Ishikawa (cell line): Measurements from ENCODE around the gene RAB31.

ENCODE experiments used
- CEBPB ChIP-seq: IDR thresholded peaks from 2 replicates; pipeline ENCODE4 v1.6.1; 2012
- CREB1 ChIP-seq: IDR thresholded peaks from 2 replicates; pipeline ENCODE4 v1.6.1; 2012; ENCODE audit warnings: low read depth
- EGR1 ChIP-seq: IDR thresholded peaks from 2 replicates; pipeline ENCODE4 v1.6.1; 2012
- EP300 ChIP-seq: IDR thresholded peaks from 2 replicates; pipeline ENCODE4 v1.6.1; 2012; ENCODE audit warnings: borderline replicate concordance
- FOXM1 ChIP-seq: IDR thresholded peaks from 2 replicates; pipeline ENCODE4 v1.6.1; 2012; ENCODE audit warnings: low read depth, borderline replicate concordance
- MAX ChIP-seq: IDR thresholded peaks from 2 replicates; pipeline ENCODE4 v1.6.1; 2012
- NFIC ChIP-seq: IDR thresholded peaks from 2 replicates; pipeline ENCODE4 v1.6.1; 2012
- RAD21 ChIP-seq: IDR thresholded peaks from 2 replicates; pipeline ENCODE4 v1.6.1; 2012; ENCODE audit warnings: low read depth
- REST ChIP-seq: IDR thresholded peaks from 2 replicates; pipeline ENCODE4 v1.6.1; 2012; ENCODE audit warnings: low read depth, mild to moderate bottlenecking
- TAF1 ChIP-seq: IDR thresholded peaks from 2 replicates; pipeline ENCODE4 v1.6.1; 2012; ENCODE audit warnings: low read depth, mild to moderate bottlenecking
- TCF12 ChIP-seq: IDR thresholded peaks from 2 replicates; pipeline ENCODE4 v1.6.1; 2012; ENCODE audit warnings: low read depth
- TEAD4 ChIP-seq: IDR thresholded peaks from 2 replicates; pipeline ENCODE4 v1.6.1; 2012
- USF1 ChIP-seq: IDR thresholded peaks from 2 replicates; pipeline ENCODE4 v1.6.1; 2012
- YY1 ChIP-seq: IDR thresholded peaks from 2 replicates; pipeline ENCODE4 v1.6.1; 2012; ENCODE audit warnings: low read depth
- ZBTB7A ChIP-seq: IDR thresholded peaks from 2 replicates; pipeline ENCODE4 v1.6.1; 2012; ENCODE audit warnings: low read depth

Gene RAB31

DNA sequence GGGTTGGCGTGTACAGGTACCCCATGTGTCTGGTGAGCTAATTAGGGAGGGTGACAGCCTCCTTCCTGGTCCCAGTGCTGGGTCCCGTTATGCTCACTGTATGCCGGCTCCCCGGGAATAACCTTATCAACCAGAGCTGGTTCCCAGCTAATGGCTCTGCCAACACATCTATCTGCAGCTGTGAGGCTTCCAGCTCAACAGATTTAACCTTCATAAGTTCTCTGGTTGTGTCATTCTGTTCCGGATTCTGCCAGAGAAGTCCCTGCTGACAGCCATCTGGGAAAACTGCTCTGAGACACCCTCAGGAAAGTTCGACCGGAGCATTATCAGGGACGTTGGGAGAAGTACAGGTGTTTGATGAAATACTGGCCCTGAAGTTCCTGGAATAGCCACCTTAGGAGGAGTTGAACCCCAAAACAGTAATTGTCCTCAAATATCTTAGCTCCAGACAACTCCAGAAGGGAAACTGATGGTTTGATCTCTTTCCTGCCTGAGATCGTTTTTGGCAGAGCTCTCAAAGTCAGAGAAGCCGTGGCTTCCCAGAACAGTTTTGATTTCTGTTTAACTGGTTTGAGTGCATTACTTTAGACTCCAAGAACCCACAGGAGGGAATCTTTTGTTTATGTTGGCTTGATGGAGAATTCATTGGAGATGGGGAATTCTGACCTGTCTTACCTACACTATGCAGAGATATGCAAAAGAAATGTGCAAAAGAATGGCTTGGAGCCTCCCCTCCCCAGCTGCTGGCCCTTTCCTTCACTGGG, 138.2 kb downstream of the RAB31 start:
- TF ChIP-seq TAF1 (no peak), RAD21 (no peak), MAX (no peak), EGR1 (no peak), EP300 (no peak)

GRCh38 chr18:9848170-9848879, 140.2 kb downstream of the RAB31 start:
- no peak for TF ChIP-seq FOXM1
- TF ChIP-seq TAF1 = no peak
- no peak for TF ChIP-seq RAD21
- TF ChIP-seq TCF12 = no peak
- TF ChIP-seq YY1 = no peak
- no peak for TF ChIP-seq TEAD4
- no peak for TF ChIP-seq ZBTB7A
- no peak for TF ChIP-seq EP300
- no peak for TF ChIP-seq CEBPB
- TF ChIP-seq NFIC = no peak
- no peak for TF ChIP-seq MAX
- no peak for TF ChIP-seq USF1
- TF ChIP-seq CREB1 = no peak
- TF ChIP-seq REST = no peak
- no peak for TF ChIP-seq EGR1

DNA sequence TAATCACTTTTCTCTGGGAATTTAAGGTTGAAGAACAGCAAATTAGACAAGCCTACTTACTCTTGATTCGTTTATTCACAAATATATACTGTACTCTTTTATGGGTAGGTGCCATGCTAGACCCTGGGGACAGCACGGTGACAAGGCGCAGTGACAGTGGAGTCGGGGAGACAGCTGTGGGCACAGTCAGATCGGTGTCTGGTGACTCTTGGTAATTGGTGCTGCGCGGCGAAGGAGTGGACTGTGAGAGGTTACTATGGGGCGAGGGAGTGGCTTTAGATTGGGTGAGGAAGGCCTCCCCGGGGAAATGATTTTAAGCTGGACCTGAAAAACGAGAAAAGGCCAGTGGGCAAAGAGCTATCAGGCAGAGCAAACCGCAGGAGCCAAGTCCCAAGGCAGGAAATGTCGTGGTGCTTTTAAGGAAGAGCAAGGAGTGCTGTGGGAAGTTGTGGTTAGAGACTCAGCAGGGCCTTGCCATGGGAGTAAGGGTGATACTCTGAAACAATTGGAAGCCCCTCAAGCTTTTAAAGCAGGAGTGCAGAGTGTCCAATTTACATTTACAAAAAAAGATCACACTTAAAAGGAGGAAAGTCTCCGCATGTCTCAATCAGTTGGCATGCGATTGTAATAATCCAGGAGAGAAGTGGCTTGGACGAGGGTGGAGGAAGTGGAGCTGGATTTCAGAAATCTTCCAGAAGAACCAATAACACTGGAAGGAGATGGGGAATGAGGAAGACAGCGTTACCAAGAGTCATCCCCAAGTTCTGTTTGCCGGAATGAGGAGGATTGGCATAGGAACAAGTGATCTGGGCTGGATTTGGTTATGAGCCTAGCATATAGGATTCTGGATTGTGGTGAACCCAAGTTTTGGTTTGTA, 141.5 kb downstream of the RAB31 start:
- TF ChIP-seq EP300 = no peak
- no peak for TF ChIP-seq REST
- no peak for TF ChIP-seq CREB1
- TF ChIP-seq NFIC = no peak
- no peak for TF ChIP-seq CEBPB
- no peak for TF ChIP-seq FOXM1
- TF ChIP-seq TAF1 = no peak
- TF ChIP-seq ZBTB7A = no peak
- TF ChIP-seq USF1 = no peak
- no peak for TF ChIP-seq TEAD4
- no peak for TF ChIP-seq RAD21
- no peak for TF ChIP-seq MAX
- TF ChIP-seq EGR1 = no peak
- TF ChIP-seq TCF12 = no peak
- no peak for TF ChIP-seq YY1

GRCh38 chr18:9850309-9850708, 142.2 kb downstream of the RAB31 start:
- TF ChIP-seq EP300 = no peak
- no peak for TF ChIP-seq YY1
- TF ChIP-seq RAD21 = no peak
- no peak for TF ChIP-seq TAF1
- TF ChIP-seq FOXM1 = no peak
- no peak for TF ChIP-seq CREB1

DNA sequence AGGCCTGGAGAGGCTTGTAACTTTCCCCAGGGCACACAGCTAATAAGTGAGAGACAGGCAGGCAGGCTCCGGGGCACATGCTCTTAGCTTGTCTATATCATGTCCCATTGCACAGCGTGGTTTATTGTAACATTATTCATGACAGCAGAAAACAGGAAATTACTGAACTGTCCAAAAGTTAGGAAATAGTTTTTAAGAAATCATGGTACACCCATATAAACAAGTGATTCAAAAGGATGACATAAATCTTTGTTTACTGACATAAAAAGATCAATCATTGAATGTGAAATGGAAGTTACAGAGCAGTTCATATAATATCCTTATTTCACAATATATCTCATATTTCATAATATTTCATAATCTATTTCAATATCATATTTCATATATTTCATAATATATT, 143.4 kb downstream of the RAB31 start:
- no peak for TF ChIP-seq FOXM1
- TF ChIP-seq MAX = no peak
- no peak for TF ChIP-seq EGR1
- TF ChIP-seq ZBTB7A = no peak
- no peak for TF ChIP-seq REST
- TF ChIP-seq YY1 = no peak
- TF ChIP-seq TCF12 = no peak
- no peak for TF ChIP-seq NFIC
- TF ChIP-seq RAD21 = no peak
- no peak for TF ChIP-seq TAF1
- no peak for TF ChIP-seq CEBPB
- no peak for TF ChIP-seq TEAD4
- TF ChIP-seq USF1 = no peak
- no peak for TF ChIP-seq CREB1
- TF ChIP-seq EP300 = no peak
